ENCODE measurements around the gene RPS21. TPM values are rescaled to one million over a fixed set of nuclear protein-coding genes. Genes with fewer than 3 reads are reported as not detected.
A peak's percentile ranks its signal among the peaks of the same experiment; 100 is the strongest.

The RPS21 gene
- total and polyA plus RNA-seq, 2 of the 13 experiments (the other 11 are each of a cell fraction or from before 2014, with no cell fraction given): 2,647 to 11,063 TPM

GRCh38 chr20:62367633-62368391, 19.1 kb upstream of the RPS21 start (continued):
- TF ChIP-seq ADNP (CRISPR knock-in tag; IDR thresholded peaks at IDR 0.05) (peak; percentile 41; the same call in 1 of the 2 replicates), HMGXB3 (CRISPR knock-in tag; IDR thresholded peaks at IDR 0.05; ENCODE audit: borderline replicate concordance) (0 out of 2 replicates have a peak, but pooled peaks have one; percentile 68), BRCA1 (CRISPR knock-in tag; IDR thresholded peaks at IDR 0.05) (peak; percentile 70; the same call in 1 of the 2 replicates), RELA (CRISPR knock-in tag; IDR thresholded peaks at IDR 0.05) (peak; percentile 41; the same call in 1 of the 2 replicates), FLYWCH1 (CRISPR knock-in tag; IDR thresholded peaks at IDR 0.05) (no peak), USF2 (IDR thresholded peaks at IDR 0.05; ENCODE audit: low read depth, low read length) (no peak), USF2 (CRISPR knock-in tag; IDR thresholded peaks at IDR 0.05; ENCODE audit: borderline replicate concordance) (no peak), FOXK2 (IDR thresholded peaks at IDR 0.05) (no peak), TRIM22 (IDR thresholded peaks at IDR 0.05) (no peak), ZNF552 (CRISPR knock-in tag; IDR thresholded peaks at IDR 0.05; ENCODE audit: borderline replicate concordance) (no peak; the same call in 1 of the 2 replicates), NFE2L1 (CRISPR knock-in tag; IDR thresholded peaks at IDR 0.05; ENCODE audit: borderline replicate concordance) (peak; percentile 23; the same call in 1 of the 2 replicates), PLSCR1 (CRISPR knock-in tag; IDR thresholded peaks at IDR 0.05; ENCODE audit: borderline replicate concordance) (no peak), ZSCAN12 (CRISPR knock-in tag; IDR thresholded peaks at IDR 0.05) (0 out of 2 replicates have a peak, but pooled peaks have one; percentile 74), RARA (CRISPR knock-in tag; IDR thresholded peaks at IDR 0.05) (no peak; the same call in 1 of the 2 replicates), ZNF20 (CRISPR knock-in tag; IDR thresholded peaks at IDR 0.05) (no peak; the same call in 1 of the 2 replicates), ZNF564 (CRISPR knock-in tag; IDR thresholded peaks at IDR 0.05) (no peak), SNAPC2 (CRISPR knock-in tag; IDR thresholded peaks at IDR 0.05) (no peak), ATF7-NPFF (CRISPR knock-in tag; IDR thresholded peaks at IDR 0.05; ENCODE audit: low read depth) (peak; percentile 54; the same call in 1 of the 2 replicates), ZNF17 (CRISPR knock-in tag; IDR thresholded peaks at IDR 0.05) (no peak), ARNT (IDR thresholded peaks at IDR 0.05) (no peak), MEIS1 (CRISPR knock-in tag; IDR thresholded peaks at IDR 0.05; ENCODE audit: borderline replicate concordance) (0 out of 2 replicates have a peak, but pooled peaks have one; percentile 50), ZNF331 (CRISPR knock-in tag; IDR thresholded peaks at IDR 0.05) (no peak; the same call in 1 of the 2 replicates)

All from HepG2 (cell line).